ENCODE data around the gene ZNF521.

GRCh38 chr18:25340762-25341161 lies 11.2 kb downstream of the ZNF521 start:
- TF ChIP-seq POLR2AphosphoS5 (IDR thresholded peaks at IDR 0.05) = no peak
- TF ChIP-seq, protein P1, sequence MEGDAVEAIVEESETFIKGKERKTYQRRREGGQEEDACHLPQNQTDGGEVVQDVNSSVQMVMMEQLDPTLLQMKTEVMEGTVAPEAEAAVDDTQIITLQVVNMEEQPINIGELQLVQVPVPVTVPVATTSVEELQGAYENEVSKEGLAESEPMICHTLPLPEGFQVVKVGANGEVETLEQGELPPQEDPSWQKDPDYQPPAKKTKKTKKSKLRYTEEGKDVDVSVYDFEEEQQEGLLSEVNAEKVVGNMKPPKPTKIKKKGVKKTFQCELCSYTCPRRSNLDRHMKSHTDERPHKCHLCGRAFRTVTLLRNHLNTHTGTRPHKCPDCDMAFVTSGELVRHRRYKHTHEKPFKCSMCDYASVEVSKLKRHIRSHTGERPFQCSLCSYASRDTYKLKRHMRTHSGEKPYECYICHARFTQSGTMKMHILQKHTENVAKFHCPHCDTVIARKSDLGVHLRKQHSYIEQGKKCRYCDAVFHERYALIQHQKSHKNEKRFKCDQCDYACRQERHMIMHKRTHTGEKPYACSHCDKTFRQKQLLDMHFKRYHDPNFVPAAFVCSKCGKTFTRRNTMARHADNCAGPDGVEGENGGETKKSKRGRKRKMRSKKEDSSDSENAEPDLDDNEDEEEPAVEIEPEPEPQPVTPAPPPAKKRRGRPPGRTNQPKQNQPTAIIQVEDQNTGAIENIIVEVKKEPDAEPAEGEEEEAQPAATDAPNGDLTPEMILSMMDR (IDR thresholded peaks at IDR 0.05) = no peak
- TF ChIP-seq POLR2A (IDR thresholded peaks at IDR 0.05) = no peak

All from breast epithelium (tissue), 3 donors.